ENCODE results near the gene PIEZO2.
"Not testable (repeated sequence)": the region's sequence is repeated elsewhere in the genome, so short reads cannot be mapped to it uniquely, and the experiment has no call there.

Gene PIEZO2

GRCh38 chr18:10661317-10661716, 488.1 kb downstream of the PIEZO2 start:
- no peaks in the 10 kb centered on the region for H3K4me1 ChIP-seq (ENCODE audit: insufficient read depth, insufficient read length)
- no peak overlapping the region for H3K4me3 ChIP-seq (ENCODE audit: insufficient read length, low read depth)
- DNase-seq (ENCODE audit: low read depth, low spot score): no peak
- no peaks in the 10 kb centered on the region for H3K27me3 ChIP-seq (ENCODE audit: insufficient read depth, insufficient read length)
- H3K9me3 ChIP-seq (ENCODE audit: insufficient read depth, low read length): no peaks in the 10 kb centered on the region
- no peaks in the 10 kb centered on the region for H3K36me3 ChIP-seq (ENCODE audit: insufficient read depth, insufficient read length, low read length)
- no peak overlapping the region for H3K9ac ChIP-seq (ENCODE audit: insufficient read length, low read depth)
- TF ChIP-seq SUZ12 (IDR thresholded peaks at IDR 0.05; ENCODE audit: extremely low read depth, insufficient read depth, insufficient read length) (no peak), ZNF274 (IDR thresholded peaks at IDR 0.05; ENCODE audit: low read depth, low read length) (no peak), YY1 (IDR thresholded peaks at IDR 0.05; ENCODE audit: insufficient read depth, insufficient read length) (no peak)

GRCh38 chr18:10660179-10660884, 489.0 kb downstream of the PIEZO2 start:
- DNase-seq (ENCODE audit: low read depth, low spot score): no peak
- H3K27me3 ChIP-seq (ENCODE audit: insufficient read depth, insufficient read length): no peaks in the 10 kb centered on the region

GRCh38 chr18:10659594-10659993, 489.8 kb downstream of the PIEZO2 start:
- no peak for DNase-seq (ENCODE audit: low read depth, low spot score)
- TF ChIP-seq YY1 (IDR thresholded peaks at IDR 0.05; ENCODE audit: insufficient read depth, insufficient read length) (no peak), SUZ12 (IDR thresholded peaks at IDR 0.05; ENCODE audit: extremely low read depth, insufficient read depth, insufficient read length) (no peak), ZNF274 (IDR thresholded peaks at IDR 0.05; ENCODE audit: low read depth, low read length) (no peak)

More at GRCh38 chr18:10660179-10660884, 489.0 kb downstream of the PIEZO2 start:
- Histone ChIP-seq H3K9ac (ENCODE audit: insufficient read length, low read depth) (no peak overlapping the region), H3K36me3 (ENCODE audit: insufficient read depth, insufficient read length, low read length) (no peaks in the 10 kb centered on the region), H3K4me3 (ENCODE audit: insufficient read length, low read depth) (no peak overlapping the region), H3K9me3 (ENCODE audit: insufficient read depth, low read length) (no peaks in the 10 kb centered on the region), H3K4me1 (ENCODE audit: insufficient read depth, insufficient read length) (no peaks in the 10 kb centered on the region)
- no peak for TF ChIP-seq YY1 (IDR thresholded peaks at IDR 0.05; ENCODE audit: insufficient read depth, insufficient read length)
- TF ChIP-seq SUZ12 (IDR thresholded peaks at IDR 0.05; ENCODE audit: extremely low read depth, insufficient read depth, insufficient read length): no peak
- no peak for TF ChIP-seq ZNF274 (IDR thresholded peaks at IDR 0.05; ENCODE audit: low read depth, low read length)

GRCh38 chr18:10659000-10659399, 490.4 kb downstream of the PIEZO2 start:
- H3K4me3 ChIP-seq (ENCODE audit: insufficient read length, low read depth): no peak overlapping the region
- no peak for TF ChIP-seq SUZ12 (IDR thresholded peaks at IDR 0.05; ENCODE audit: extremely low read depth, insufficient read depth, insufficient read length)
- no peak for TF ChIP-seq YY1 (IDR thresholded peaks at IDR 0.05; ENCODE audit: insufficient read depth, insufficient read length)
- no peak for TF ChIP-seq ZNF274 (IDR thresholded peaks at IDR 0.05; ENCODE audit: low read depth, low read length)
- no peaks in the 10 kb centered on the region for H3K4me1 ChIP-seq (ENCODE audit: insufficient read depth, insufficient read length)
- no peak overlapping the region for H3K9ac ChIP-seq (ENCODE audit: insufficient read length, low read depth)
- H3K9me3 ChIP-seq (ENCODE audit: insufficient read depth, low read length): no peaks in the 10 kb centered on the region
- no peaks in the 10 kb centered on the region for H3K27me3 ChIP-seq (ENCODE audit: insufficient read depth, insufficient read length)
- no peaks in the 10 kb centered on the region for H3K36me3 ChIP-seq (ENCODE audit: insufficient read depth, insufficient read length, low read length)
- no peak for DNase-seq (ENCODE audit: low read depth, low spot score)

More at GRCh38 chr18:10659594-10659993, 489.8 kb downstream of the PIEZO2 start:
- Histone ChIP-seq H3K4me3 (ENCODE audit: insufficient read length, low read depth) (no peak overlapping the region), H3K36me3 (ENCODE audit: insufficient read depth, insufficient read length, low read length) (no peaks in the 10 kb centered on the region), H3K9me3 (ENCODE audit: insufficient read depth, low read length) (no peaks in the 10 kb centered on the region), H3K9ac (ENCODE audit: insufficient read length, low read depth) (no peak overlapping the region), H3K4me1 (ENCODE audit: insufficient read depth, insufficient read length) (no peaks in the 10 kb centered on the region), H3K27me3 (ENCODE audit: insufficient read depth, insufficient read length) (no peaks in the 10 kb centered on the region)

GRCh38 chr18:10644003-10644402, 505.4 kb downstream of the PIEZO2 start:
- not testable (repeated sequence) for DNase-seq (ENCODE audit: low read depth, low spot score); H3K9me3 ChIP-seq (ENCODE audit: insufficient read depth, low read length); H3K9ac ChIP-seq (ENCODE audit: insufficient read length, low read depth); H3K4me3 ChIP-seq (ENCODE audit: insufficient read length, low read depth); H3K4me1 ChIP-seq (ENCODE audit: insufficient read depth, insufficient read length); H3K27me3 ChIP-seq (ENCODE audit: insufficient read depth, insufficient read length); H3K36me3 ChIP-seq (ENCODE audit: insufficient read depth, insufficient read length, low read length)

GRCh38 chr18:10642915-10643524, 506.3 kb downstream of the PIEZO2 start:
- H3K4me3 ChIP-seq (ENCODE audit: insufficient read length, low read depth); H3K27me3 ChIP-seq (ENCODE audit: insufficient read depth, insufficient read length); H3K4me1 ChIP-seq (ENCODE audit: insufficient read depth, insufficient read length); H3K36me3 ChIP-seq (ENCODE audit: insufficient read depth, insufficient read length, low read length); H3K9ac ChIP-seq (ENCODE audit: insufficient read length, low read depth); H3K9me3 ChIP-seq (ENCODE audit: insufficient read depth, low read length); DNase-seq (ENCODE audit: low read depth, low spot score): not testable (repeated sequence)

- DNase-seq (ENCODE audit: low read depth, low spot score); H3K4me1 ChIP-seq (ENCODE audit: insufficient read depth, insufficient read length); H3K36me3 ChIP-seq (ENCODE audit: insufficient read depth, insufficient read length, low read length); H3K4me3 ChIP-seq (ENCODE audit: insufficient read length, low read depth); H3K27me3 ChIP-seq (ENCODE audit: insufficient read depth, insufficient read length); H3K9me3 ChIP-seq (ENCODE audit: insufficient read depth, low read length); H3K9ac ChIP-seq (ENCODE audit: insufficient read length, low read depth): not testable (repeated sequence)
Observed at GRCh38 chr18:10638539-10638885, 510.9 kb downstream of the PIEZO2 start.

- not testable (repeated sequence) for DNase-seq (ENCODE audit: low read depth, low spot score); H3K36me3 ChIP-seq (ENCODE audit: insufficient read depth, insufficient read length, low read length); H3K4me3 ChIP-seq (ENCODE audit: insufficient read length, low read depth); H3K4me1 ChIP-seq (ENCODE audit: insufficient read depth, insufficient read length); H3K27me3 ChIP-seq (ENCODE audit: insufficient read depth, insufficient read length); H3K9me3 ChIP-seq (ENCODE audit: insufficient read depth, low read length); H3K9ac ChIP-seq (ENCODE audit: insufficient read length, low read depth)
Observed at GRCh38 chr18:10637858-10638538, 511.4 kb downstream of the PIEZO2 start.

GRCh38 chr18:10629076-10629475, 520.3 kb downstream of the PIEZO2 start:
- DNase-seq (ENCODE audit: low read depth, low spot score); H3K9ac ChIP-seq (ENCODE audit: insufficient read length, low read depth); H3K4me3 ChIP-seq (ENCODE audit: insufficient read length, low read depth); H3K27me3 ChIP-seq (ENCODE audit: insufficient read depth, insufficient read length); H3K36me3 ChIP-seq (ENCODE audit: insufficient read depth, insufficient read length, low read length); H3K4me1 ChIP-seq (ENCODE audit: insufficient read depth, insufficient read length); H3K9me3 ChIP-seq (ENCODE audit: insufficient read depth, low read length): not testable (repeated sequence)

- not testable (repeated sequence) for H3K9ac ChIP-seq (ENCODE audit: insufficient read length, low read depth); H3K9me3 ChIP-seq (ENCODE audit: insufficient read depth, low read length); DNase-seq (ENCODE audit: low read depth, low spot score); H3K4me3 ChIP-seq (ENCODE audit: insufficient read length, low read depth); H3K4me1 ChIP-seq (ENCODE audit: insufficient read depth, insufficient read length); H3K36me3 ChIP-seq (ENCODE audit: insufficient read depth, insufficient read length, low read length); H3K27me3 ChIP-seq (ENCODE audit: insufficient read depth, insufficient read length)
Observed at GRCh38 chr18:10626606-10627213, 522.7 kb downstream of the PIEZO2 start.

Measured in NT2/D1 (cell line).